Activated T-cell treated with anti-CD3 and anti-CD28 coated beads, Interleukin-2, amount 50 U/mL, for 48 hours (primary cell): ENCODE data around the gene LRCOL1.

Experiments used
- DNase-seq, 2 experiments: peaks; one replicate each; pipeline ENCODE4 v3.0.0-alpha.2; 2020

The LRCOL1 gene

GRCh38 chr12:132635076-132635955 is 24.9 kb upstream of the LRCOL1 start:
- DNase-seq, result no peak

GRCh38 chr12:132634411-132634990 is 24.1 kb upstream of the LRCOL1 start:
- no peak for DNase-seq

GRCh38 chr12:132633901-132634300 is 23.5 kb upstream of the LRCOL1 start:
- no peak for DNase-seq

- DNase-seq, result no peak
Measured at GRCh38 chr12:132633398-132633797, 23.0 kb upstream of the LRCOL1 start.

GRCh38 chr12:132632521-132633228 is 22.3 kb upstream of the LRCOL1 start:
- DNase-seq, result no peak

- no peak for DNase-seq
Measured at GRCh38 chr12:132631666-132632065, 21.3 kb upstream of the LRCOL1 start.

- DNase-seq, result no peak
Measured at GRCh38 chr12:132630672-132631071, 20.3 kb upstream of the LRCOL1 start.

GRCh38 chr12:132629330-132629729 is 18.9 kb upstream of the LRCOL1 start:
- no peak for DNase-seq

- no peak for DNase-seq
Measured at GRCh38 chr12:132625731-132626430, 15.5 kb upstream of the LRCOL1 start.

- DNase-seq, result no peak
Measured at GRCh38 chr12:132624910-132625630, 14.7 kb upstream of the LRCOL1 start.

- no peak for DNase-seq
Measured at GRCh38 chr12:132624186-132624855, 13.9 kb upstream of the LRCOL1 start.

GRCh38 chr12:132623072-132623869 is 12.9 kb upstream of the LRCOL1 start:
- DNase-seq, result no peak

GRCh38 chr12:132622437-132623071 is 12.2 kb upstream of the LRCOL1 start:
- peak in 1 of 2 experiments; percentile 38 for DNase-seq

GRCh38 chr12:132621657-132622435 is 11.5 kb upstream of the LRCOL1 start:
- DNase-seq, result no peak

GRCh38 chr12:132620899-132621656 is 10.7 kb upstream of the LRCOL1 start:
- no peak for DNase-seq

GRCh38 chr12:132620113-132620898 is 9.9 kb upstream of the LRCOL1 start:
- no peak for DNase-seq

GRCh38 chr12:132619386-132620112 is 9.2 kb upstream of the LRCOL1 start:
- no peak for DNase-seq
